HG02763 (cell line): Measurements from ENCODE around the gene WNT11.

Experiments used
- ATAC-seq: cut with Tn5 transposase; IDR thresholded peaks from one replicate; pipeline ENCODE4 v1.9.1; 2021; ENCODE audit warnings: mild to moderate bottlenecking, moderate library complexity; ENCODE audit not compliant: unreplicated experiment

The WNT11 gene

GRCh38 chr11:76238551-76238950 lies 32.2 kb upstream of the WNT11 start:
- ATAC-seq = no peak

GRCh38 chr11:76237914-76238313 lies 31.6 kb upstream of the WNT11 start:
- no peak for ATAC-seq

- no peak for ATAC-seq
These were observed 30.8 kb upstream of the WNT11 start for GRCh38 chr11:76237000-76237649.

- ATAC-seq = peak; percentile 12
These were observed 30.0 kb upstream of the WNT11 start for GRCh38 chr11:76236092-76236999.

- ATAC-seq = peak; percentile 59
These were observed 29.2 kb upstream of the WNT11 start for GRCh38 chr11:76235233-76236091.

GRCh38 chr11:76234416-76235232 lies 28.3 kb upstream of the WNT11 start:
- ATAC-seq = peak; percentile 22

- no peak for ATAC-seq
These were observed 27.7 kb upstream of the WNT11 start for GRCh38 chr11:76234021-76234415.

GRCh38 chr11:76233196-76233921 lies 27.1 kb upstream of the WNT11 start:
- ATAC-seq = no peak

- no peak for ATAC-seq
These were observed 25.8 kb upstream of the WNT11 start for GRCh38 chr11:76232026-76232665.

- ATAC-seq = no peak
These were observed 24.9 kb upstream of the WNT11 start for GRCh38 chr11:76231121-76231738.

- ATAC-seq = no peak
These were observed 24.1 kb upstream of the WNT11 start for GRCh38 chr11:76230392-76230791.

GRCh38 chr11:76229690-76230240 lies 23.5 kb upstream of the WNT11 start:
- no peak for ATAC-seq

- no peak for ATAC-seq
These were observed 22.5 kb upstream of the WNT11 start for GRCh38 chr11:76228875-76229149.

GRCh38 chr11:76228071-76228874 lies 22.0 kb upstream of the WNT11 start:
- ATAC-seq = no peak

GRCh38 chr11:76226626-76227025 lies 20.3 kb upstream of the WNT11 start:
- ATAC-seq = no peak

- no peak for ATAC-seq
These were observed 18.9 kb upstream of the WNT11 start for GRCh38 chr11:76225122-76225611.

GRCh38 chr11:76224461-76225121 lies 18.3 kb upstream of the WNT11 start:
- no peak for ATAC-seq
